Mesenteric fat pad (tissue), 1 donor: Measurements from ENCODE around the gene CCDC192. TPM values are rescaled to one million over a fixed set of nuclear protein-coding genes. Genes with fewer than 3 reads are reported as not detected.
"Not testable (repeated sequence)": the region's sequence is repeated elsewhere in the genome, so short reads cannot be mapped to it uniquely, and the experiment has no call there.

ENCODE experiments used
- DNase-seq: peaks from one replicate; pipeline ENCODE4 v3.0.0-alpha.2; 2020; ENCODE audit warnings: low spot score
- total RNA-seq: library from RNA; stranded (reverse); fragmentation: NEBNext Ultra II Directional; extraction: Animal tissue kit (Norgen Biotek cat#: 25700); gene quantifications from one replicate; pipeline ENCODE4 v1.2.1, GENCODE V29; 2021
- donor health status: DM: yes; HTN: yes; CAD: no.

Gene CCDC192
- total RNA-seq, 1 donor from 2014 or later: 0.51 TPM

DNA sequence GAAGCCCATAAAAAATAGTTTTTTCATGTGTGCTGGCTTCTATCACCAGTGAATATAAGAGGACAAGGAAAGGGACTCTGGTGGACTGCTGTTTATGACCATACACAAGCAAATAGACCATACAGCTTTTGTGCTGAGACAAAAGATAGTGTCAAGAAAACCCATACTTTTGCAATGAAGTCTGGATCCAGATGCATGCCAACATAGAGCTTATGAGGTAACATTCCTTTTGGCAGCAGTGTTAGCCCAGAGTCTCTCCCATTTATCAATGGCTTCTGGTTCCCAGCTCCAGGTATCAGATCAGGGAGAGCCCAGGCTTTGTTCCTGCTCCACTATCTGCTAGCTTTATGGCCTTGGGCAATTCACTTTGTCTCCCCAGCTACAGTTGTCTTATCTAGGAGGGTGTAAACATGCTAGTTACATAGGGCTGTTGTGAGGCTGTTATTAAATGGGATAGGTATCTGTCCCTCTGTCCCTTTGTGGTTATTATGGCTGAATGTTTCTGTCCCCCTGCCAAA lies 55.6 kb downstream of the CCDC192 start:
- no peak for DNase-seq

GRCh38 chr5:127761869-127762268 lies 58.7 kb downstream of the CCDC192 start:
- no peak for DNase-seq

GRCh38 chr5:127762412-127762811 lies 59.2 kb downstream of the CCDC192 start:
- DNase-seq: no peak

- DNase-seq: no peak
Observed at GRCh38 chr5:127766676-127767335, 63.6 kb downstream of the CCDC192 start.

- no peak for DNase-seq
Observed at GRCh38 chr5:127769386-127769785, 66.2 kb downstream of the CCDC192 start.

GRCh38 chr5:127770272-127770671 lies 67.1 kb downstream of the CCDC192 start:
- no peak for DNase-seq

- no peak for DNase-seq
Observed at GRCh38 chr5:127772531-127772930, 69.3 kb downstream of the CCDC192 start.

DNA sequence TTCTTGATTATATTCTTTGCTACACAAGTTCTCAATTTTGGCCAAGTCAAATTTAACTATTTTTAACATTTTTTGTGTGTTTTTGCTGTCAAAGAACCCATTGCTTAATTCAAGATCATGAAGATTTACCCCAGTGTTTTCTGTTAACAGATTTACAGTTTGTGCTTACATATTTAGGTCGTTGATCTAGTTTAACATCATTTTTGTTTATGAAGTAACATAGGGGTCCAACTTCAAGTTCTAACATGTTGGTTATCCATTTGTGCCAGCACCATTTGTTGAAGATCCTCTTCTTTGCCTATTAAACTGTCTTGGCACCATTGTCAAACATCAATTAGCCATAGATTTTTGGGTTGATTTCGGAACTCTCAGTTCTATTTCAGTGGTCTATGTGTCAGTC lies 71.0 kb downstream of the CCDC192 start:
- no peak for DNase-seq

DNA sequence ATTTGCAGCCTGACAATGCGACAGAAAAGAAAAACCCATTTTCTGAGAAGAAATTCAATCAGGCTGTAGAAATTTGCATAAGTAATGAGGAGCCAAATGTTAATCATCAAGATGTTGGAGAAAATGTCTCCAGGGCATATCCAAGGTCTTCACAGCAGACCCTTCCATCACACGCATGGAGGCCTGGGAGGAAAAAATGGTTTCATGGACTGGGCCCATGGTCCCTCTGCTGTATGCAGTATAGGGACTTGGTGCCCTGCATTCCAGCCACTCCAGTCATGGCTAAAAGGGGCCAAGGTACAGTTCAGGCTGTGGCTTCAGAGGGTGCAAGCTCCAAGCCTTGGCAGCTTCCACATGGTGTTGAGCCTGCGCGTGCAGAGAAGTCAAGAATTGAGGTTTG lies 73.3 kb downstream of the CCDC192 start:
- DNase-seq: no peak

GRCh38 chr5:127777957-127778356 lies 74.8 kb downstream of the CCDC192 start:
- DNase-seq: no peak

DNA sequence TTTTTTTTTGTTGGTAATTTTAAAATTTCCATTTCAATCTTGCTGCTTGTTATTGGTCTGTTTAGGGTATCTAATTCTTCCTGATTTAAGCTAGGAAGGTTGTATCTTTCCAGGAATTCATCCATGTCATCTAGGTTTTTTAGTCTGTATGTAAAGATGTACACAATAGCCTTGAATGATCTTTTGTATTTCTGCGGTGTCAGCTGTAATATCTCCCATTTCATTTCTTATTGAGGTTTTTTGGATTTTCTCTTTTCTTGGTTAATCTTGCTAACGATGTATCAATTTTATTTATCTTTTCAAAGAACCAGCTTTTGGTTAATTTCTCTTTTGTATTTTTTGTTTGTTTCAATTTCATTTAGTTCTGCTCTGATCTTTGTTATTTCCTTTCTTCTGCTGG lies 79.3 kb downstream of the CCDC192 start:
- DNase-seq: not testable (repeated sequence)

DNA sequence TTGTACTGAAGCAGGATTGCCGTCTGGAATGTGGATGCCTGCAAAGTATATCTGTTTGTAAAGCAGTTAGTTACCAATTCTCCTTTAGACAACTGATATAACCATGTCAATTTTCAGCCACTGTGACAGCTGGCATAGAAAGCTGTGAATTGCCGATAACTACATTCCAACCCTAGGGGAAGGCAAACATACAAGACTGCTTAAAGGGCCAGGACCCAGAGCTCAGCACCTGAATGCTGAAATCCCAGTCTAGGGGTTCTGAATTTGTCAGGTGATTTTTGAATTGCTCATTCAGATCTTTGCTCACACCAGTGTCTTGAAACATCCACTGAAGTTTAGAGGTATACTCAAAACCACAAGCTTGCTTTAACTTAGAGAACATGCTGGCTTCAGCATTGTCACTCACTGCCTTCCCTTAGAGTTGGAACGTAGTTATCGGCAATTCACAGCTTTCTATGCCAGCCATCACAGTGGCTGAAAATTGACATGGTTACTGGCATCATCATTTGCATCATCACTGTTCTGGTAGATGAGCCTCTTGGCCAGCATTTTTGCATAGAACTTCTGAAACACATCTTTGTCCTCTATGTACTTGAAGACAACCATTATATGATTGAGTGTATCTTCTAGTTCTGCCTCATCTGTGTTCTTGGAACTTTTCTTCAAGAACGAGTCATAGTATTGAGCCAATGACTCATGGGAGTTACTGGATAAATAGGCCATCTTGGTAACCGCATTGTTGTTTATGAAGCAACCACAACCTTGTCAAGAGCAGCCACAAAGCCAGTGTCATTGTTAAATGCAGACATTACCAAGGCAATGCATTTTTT lies 82.1 kb downstream of the CCDC192 start:
- DNase-seq: no peak

- no peak for DNase-seq
Observed at GRCh38 chr5:127791439-127791838, 88.2 kb downstream of the CCDC192 start.

GRCh38 chr5:127791908-127792307 lies 88.7 kb downstream of the CCDC192 start:
- not testable (repeated sequence) for DNase-seq

GRCh38 chr5:127793052-127793451 lies 89.9 kb downstream of the CCDC192 start:
- no peak for DNase-seq

DNA sequence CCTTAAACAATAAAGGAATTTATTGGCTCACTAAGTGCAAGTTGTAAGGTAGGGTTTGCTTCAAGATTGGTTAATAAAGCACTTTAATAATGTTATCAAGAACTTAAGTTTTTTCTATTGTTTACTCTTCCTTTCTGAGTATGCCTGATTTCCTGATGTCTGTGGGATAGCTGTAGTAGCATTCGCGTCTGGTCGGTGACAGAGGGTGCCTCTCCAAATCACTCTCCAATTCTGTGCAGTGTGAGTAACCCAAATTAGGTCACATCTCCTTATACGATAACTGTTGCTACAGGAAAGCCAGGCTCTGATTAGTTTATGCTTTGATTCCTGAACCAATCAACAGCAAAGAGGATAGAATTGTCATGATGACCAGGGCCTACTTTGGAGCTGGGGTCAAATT lies 90.7 kb downstream of the CCDC192 start:
- DNase-seq: no peak

GRCh38 chr5:127796211-127796610 lies 93.0 kb downstream of the CCDC192 start:
- DNase-seq: no peak

DNA sequence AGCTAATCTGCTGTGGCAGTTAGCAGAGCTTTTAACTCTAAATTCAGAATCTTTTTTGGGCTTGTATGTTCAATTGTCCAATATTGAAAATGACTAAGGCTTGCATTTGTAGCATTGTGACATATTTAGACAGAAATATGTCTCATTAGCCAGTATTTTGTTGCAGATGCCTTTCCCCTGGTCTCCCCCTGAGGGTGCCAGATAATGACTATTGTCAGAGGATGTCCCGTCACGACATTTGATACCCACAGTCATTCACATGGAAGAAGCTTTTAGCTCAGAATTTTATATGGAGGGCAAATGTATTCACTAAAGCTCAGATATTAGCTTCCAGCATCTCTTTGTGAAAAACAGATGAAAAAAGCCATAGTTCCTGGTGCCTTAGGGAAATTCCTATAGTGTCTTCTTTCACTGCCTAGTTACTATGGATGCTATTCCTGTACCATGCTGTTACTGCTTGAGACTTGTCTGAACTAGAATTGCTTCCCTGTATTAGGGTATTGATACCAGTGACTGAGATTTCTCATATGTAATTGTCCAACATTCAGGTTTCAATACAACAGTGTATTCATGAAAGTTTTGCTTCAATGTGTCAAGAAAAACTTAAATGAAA lies 96.2 kb downstream of the CCDC192 start:
- no peak for DNase-seq

DNA sequence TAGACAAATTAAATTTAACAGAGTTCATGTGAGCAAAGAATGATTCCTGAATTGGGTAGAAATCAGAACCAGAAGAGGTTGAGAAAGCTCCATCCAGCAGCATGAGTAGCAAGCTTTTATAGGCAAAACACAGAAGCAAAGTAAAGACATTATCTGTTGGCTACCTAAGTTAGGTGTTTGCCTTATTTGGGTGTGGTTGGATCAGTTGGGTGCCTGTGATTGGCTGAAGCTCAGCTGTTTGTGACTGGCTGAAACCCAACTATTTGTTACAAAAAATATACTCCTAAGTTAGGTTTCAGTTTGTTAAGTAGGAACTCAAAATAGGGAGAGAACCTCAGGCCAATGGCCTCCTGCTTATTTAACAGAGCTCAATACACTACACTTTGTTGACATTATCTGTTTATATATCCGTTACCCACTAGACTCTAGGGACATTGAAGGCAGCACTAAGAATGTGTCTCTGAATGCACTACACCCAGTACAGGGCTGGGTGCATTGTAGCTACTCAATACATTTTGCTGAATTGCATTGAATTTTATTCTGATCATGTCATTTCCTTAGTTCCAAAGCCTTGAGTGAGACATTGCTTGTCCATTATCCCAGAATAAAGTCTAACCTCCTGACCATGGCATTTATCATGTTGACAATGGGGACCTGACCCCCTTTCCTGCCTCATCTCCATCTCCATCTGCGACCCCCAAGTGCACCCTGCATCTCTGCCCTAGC lies 98.7 kb downstream of the CCDC192 start:
- no peak for DNase-seq

- DNase-seq: no peak
Observed at GRCh38 chr5:127802477-127802865, 99.3 kb downstream of the CCDC192 start.

- DNase-seq: no peak
Observed at GRCh38 chr5:127804886-127805426, 101.8 kb downstream of the CCDC192 start.
